Smooth muscle cell (in vitro differentiated cells): Measurements from ENCODE around the gene RHBDD1. TPM values are rescaled to one million over a fixed set of nuclear protein-coding genes. Genes with fewer than 3 reads are reported as not detected.

Experiments
- DNase-seq: peaks from one replicate; lab custom pipeline; 2025; ENCODE audit not compliant: unreplicated experiment; lab: John Stamatoyannopoulos, UW
- H2AFZ ChIP-seq: fragments of 200-600 bp; sonication (generic); 2 replicates; pipeline ENCODE4 v1.6.0; 2016; ENCODE audit warnings: antibody characterized with exemption, low read depth, mild to moderate bottlenecking
- H3F3A ChIP-seq: fragments of 200-600 bp; sonication (generic); 2 replicates; pipeline ENCODE4 v1.6.0; 2017; ENCODE audit warnings: antibody characterized with exemption, low read depth
- H3K27ac ChIP-seq: fragments of 200-600 bp; sonication (generic); 2 replicates; pipeline ENCODE4 v1.5.1; 2016; ENCODE audit warnings: low read depth, mild to moderate bottlenecking
- H3K27me3 ChIP-seq: fragments of 200-600 bp; sonication (generic); 2 replicates; pipeline ENCODE4 v1.6.1; 2016; ENCODE audit warnings: low read depth, mild to moderate bottlenecking
- H3K36me3 ChIP-seq: fragments of 200-600 bp; sonication (generic); 2 replicates; pipeline ENCODE4 v1.5.1; 2016; ENCODE audit warnings: low read depth
- H3K4me1 ChIP-seq: fragments of 200-600 bp; sonication (generic); 2 replicates; pipeline ENCODE4 v1.5.1; 2016; ENCODE audit warnings: low read depth
- H3K4me2 ChIP-seq: fragments of 200-600 bp; sonication (generic); 2 replicates; pipeline ENCODE4 v1.6.0; 2016; ENCODE audit warnings: mild to moderate bottlenecking
- H3K4me3 ChIP-seq: fragments of 200-600 bp; sonication (generic); 2 replicates; pipeline ENCODE4 v1.5.1; 2016; ENCODE audit warnings: mild to moderate bottlenecking
- H3K79me2 ChIP-seq: fragments of 200-600 bp; sonication (generic); 2 replicates; pipeline ENCODE4 v1.6.0; 2016; ENCODE audit warnings: low read depth, mild to moderate bottlenecking
- H3K9ac ChIP-seq: fragments of 200-600 bp; sonication (generic); 2 replicates; pipeline ENCODE4 v1.6.0; 2016; ENCODE audit warnings: low read depth
- H3K9me3 ChIP-seq: fragments of 200-600 bp; sonication (generic); replicated peaks from 2 replicates; pipeline ENCODE4 v1.5.1; 2016; ENCODE audit warnings: low read depth
- H4K20me1 ChIP-seq: fragments of 200-600 bp; sonication (generic); 2 replicates; pipeline ENCODE4 v1.6.0; 2016; ENCODE audit warnings: low read depth
- CTCF ChIP-seq: fragments of 200-600 bp; sonication (generic); IDR thresholded peaks from 2 replicates; pipeline ENCODE4 v1.5.1; 2017; ENCODE audit warnings: borderline replicate concordance, mild to moderate bottlenecking, antibody characterized with exemption; ENCODE audit not compliant: insufficient read depth, poor library complexity, severe bottlenecking
- WGBS: methylation state at CpG from one replicate; pipeline ENCODE4 v1.1.7; 2016; ENCODE audit warnings: low lambda C conversion rate; 5-methylcytosine and 5-hydroxymethylcytosine counted together
- polyA plus RNA-seq: library from polyadenylated mRNA; unstranded; fragments of >200 nt; fragmentation: Nextera tagmentation; extraction: Ambion mirVana; gene quantifications from 2 replicates; pipeline ENCODE4 v1.2.1, GENCODE V29; 2016
- total RNA-seq: library from RNA; depleted of rRNA; stranded (reverse); fragments of >200 nt; gene quantifications from 2 replicates; pipeline ENCODE4 v1.2.3, GENCODE V29; 2014

The RHBDD1 gene
- total and polyA plus RNA-seq, 2 experiments from 2014 or later: 11.3 to 20.7 TPM

GRCh38 chr2:226891780-226892590 lies 56.1 kb downstream of the RHBDD1 start:
- Histone ChIP-seq H3K36me3 (no peaks in the 10 kb centered on the region), H4K20me1 (no peaks in the 10 kb centered on the region), H3K27me3 (no peaks in the 10 kb centered on the region), H3F3A (no peaks in the 10 kb centered on the region), H3K4me1 (peaks cover 4% of the 10 kb centered on the region), H3K79me2 (no peaks in the 10 kb centered on the region), H3K4me3 (no peak overlapping the region), H3K9me3 (no peaks in the 10 kb centered on the region), H3K4me2 (peak overlapping the region; percentile 15), H3K9ac (peak overlapping the region; percentile 18), H3K27ac (peak overlapping the region; percentile 71), H2AFZ (no peak overlapping the region)
- WGBS: 87% methylated on average over 2 of the region's 2 CpGs
- no peak for DNase-seq
- TF ChIP-seq CTCF: no peak

- TF ChIP-seq CTCF: no peak
- H3K36me3 ChIP-seq: no peaks in the 10 kb centered on the region
- no peaks in the 10 kb centered on the region for H3K79me2 ChIP-seq
- H3K9me3 ChIP-seq: no peaks in the 10 kb centered on the region
- peaks cover 4% of the 10 kb centered on the region for H3K4me1 ChIP-seq
- no peaks in the 10 kb centered on the region for H4K20me1 ChIP-seq
- no peaks in the 10 kb centered on the region for H3F3A ChIP-seq
- no peak overlapping the region for H3K9ac ChIP-seq
- no peaks in the 10 kb centered on the region for H3K27me3 ChIP-seq
- H2AFZ ChIP-seq: no peak overlapping the region
- 94% methylated on average over 3 of the region's 3 CpGs for WGBS
- DNase-seq: no peak
- no peak overlapping the region for H3K4me3 ChIP-seq
- peak overlapping the region; percentile 71 for H3K27ac ChIP-seq
- no peak overlapping the region for H3K4me2 ChIP-seq
These were observed 56.9 kb downstream of the RHBDD1 start for GRCh38 chr2:226892729-226893128.

DNA sequence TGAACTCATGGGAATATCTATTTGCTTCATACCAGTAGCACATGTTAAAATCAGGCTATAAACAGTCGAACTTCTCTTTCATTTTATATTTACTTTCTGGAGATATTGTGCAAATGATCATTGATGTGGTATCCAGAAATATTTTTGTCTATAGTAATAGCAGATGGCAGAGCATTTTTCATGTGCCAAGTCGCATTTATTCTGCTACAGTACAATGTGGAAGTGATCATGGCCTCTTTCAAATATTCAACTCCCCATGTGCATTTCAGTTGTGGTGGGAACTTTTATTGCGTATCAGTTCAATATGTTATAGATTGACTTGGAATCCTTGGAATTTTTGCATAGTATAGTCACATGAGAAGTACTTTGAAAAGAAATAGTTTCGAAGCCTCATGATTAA lies 57.4 kb downstream of the RHBDD1 start:
- 95% methylated on average over 4 of the region's 4 CpGs for WGBS
- no peak overlapping the region for H3K4me2 ChIP-seq

More for the DNA sequence above, 57.4 kb downstream of the RHBDD1 start:
- no peak for TF ChIP-seq CTCF
- H3K27me3 ChIP-seq: no peaks in the 10 kb centered on the region
- no peaks in the 10 kb centered on the region for H3F3A ChIP-seq
- H3K4me1 ChIP-seq: peaks cover 4% of the 10 kb centered on the region
- no peak overlapping the region for H2AFZ ChIP-seq
- H3K9ac ChIP-seq: no peak overlapping the region
- no peaks in the 10 kb centered on the region for H4K20me1 ChIP-seq
- peak overlapping the region; percentile 71 for H3K27ac ChIP-seq
- no peaks in the 10 kb centered on the region for H3K36me3 ChIP-seq
- no peak overlapping the region for H3K4me3 ChIP-seq
- no peaks in the 10 kb centered on the region for H3K79me2 ChIP-seq
- no peaks in the 10 kb centered on the region for H3K9me3 ChIP-seq
- no peak for DNase-seq
